Measurements from ENCODE around the gene CIRBP.
"Not testable (repeated sequence)": the region's sequence is repeated elsewhere in the genome, so short reads cannot be mapped to it uniquely, and the experiment has no call there.

The CIRBP gene

DNA sequence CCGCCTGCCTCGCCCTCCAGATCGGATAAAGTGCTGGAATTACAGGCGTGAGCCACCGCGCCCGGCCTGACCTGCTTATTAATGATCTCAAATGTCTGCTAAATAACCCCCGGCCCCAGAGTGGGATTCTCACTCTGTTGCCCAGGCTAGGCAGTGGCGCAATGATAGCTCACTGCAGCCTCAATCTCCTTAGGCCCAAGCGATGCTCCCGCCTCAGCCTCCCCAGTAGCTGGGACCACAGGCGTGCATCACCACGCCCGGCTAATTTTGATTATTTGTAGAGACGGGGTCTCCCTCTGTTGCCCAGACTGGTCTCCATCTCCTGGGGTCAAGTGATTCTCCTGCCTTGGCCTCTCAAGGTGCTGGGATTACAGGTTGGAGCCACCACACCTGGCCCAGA, 28.2 kb upstream of the CIRBP start:
- DNase-seq (ENCODE audit: low read depth), result no peak
- TF ChIP-seq, protein P1, sequence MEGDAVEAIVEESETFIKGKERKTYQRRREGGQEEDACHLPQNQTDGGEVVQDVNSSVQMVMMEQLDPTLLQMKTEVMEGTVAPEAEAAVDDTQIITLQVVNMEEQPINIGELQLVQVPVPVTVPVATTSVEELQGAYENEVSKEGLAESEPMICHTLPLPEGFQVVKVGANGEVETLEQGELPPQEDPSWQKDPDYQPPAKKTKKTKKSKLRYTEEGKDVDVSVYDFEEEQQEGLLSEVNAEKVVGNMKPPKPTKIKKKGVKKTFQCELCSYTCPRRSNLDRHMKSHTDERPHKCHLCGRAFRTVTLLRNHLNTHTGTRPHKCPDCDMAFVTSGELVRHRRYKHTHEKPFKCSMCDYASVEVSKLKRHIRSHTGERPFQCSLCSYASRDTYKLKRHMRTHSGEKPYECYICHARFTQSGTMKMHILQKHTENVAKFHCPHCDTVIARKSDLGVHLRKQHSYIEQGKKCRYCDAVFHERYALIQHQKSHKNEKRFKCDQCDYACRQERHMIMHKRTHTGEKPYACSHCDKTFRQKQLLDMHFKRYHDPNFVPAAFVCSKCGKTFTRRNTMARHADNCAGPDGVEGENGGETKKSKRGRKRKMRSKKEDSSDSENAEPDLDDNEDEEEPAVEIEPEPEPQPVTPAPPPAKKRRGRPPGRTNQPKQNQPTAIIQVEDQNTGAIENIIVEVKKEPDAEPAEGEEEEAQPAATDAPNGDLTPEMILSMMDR (IDR thresholded peaks at IDR 0.05; ENCODE audit: control insufficient read depth, extremely low read depth, insufficient read depth), result no peak
- H3K4me3 ChIP-seq (ENCODE audit: low read depth, low read length), result peak overlapping the region; percentile 84

DNA sequence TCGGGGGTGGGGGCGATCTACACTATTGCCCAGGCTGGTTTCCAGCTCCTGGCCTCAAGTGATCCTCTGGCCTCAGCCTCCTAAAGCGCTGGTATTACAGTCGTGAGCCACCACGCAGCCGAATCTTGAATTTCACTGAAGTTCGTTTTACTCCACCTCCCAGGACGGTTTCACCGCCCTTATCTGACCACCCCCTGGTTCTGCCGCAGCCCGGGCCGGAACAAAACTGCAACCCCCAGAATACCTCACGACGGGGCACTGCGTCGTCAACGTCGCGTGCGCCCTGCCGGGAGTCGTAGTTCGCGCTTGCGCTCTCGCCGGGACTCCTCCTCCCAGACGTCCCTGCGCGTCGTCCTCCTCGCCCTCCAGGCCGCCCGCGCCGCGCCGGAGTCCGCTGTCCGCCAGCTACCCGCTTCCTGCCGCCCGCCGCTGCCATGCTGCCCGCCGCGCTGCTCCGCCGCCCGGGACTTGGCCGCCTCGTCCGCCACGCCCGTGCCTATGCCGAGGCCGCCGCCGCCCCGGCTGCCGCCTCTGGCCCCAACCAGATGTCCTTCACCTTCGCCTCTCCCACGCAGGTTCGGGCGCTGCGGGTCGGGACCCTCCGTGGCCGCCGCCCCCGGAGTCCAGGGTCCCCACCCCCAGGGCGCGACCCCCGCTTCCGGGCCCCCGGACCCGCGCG, 27.6 kb upstream of the CIRBP start, which contains the start of gene ATP5F1D:
Gene ATP5F1D (plus strand): TSS at position 335 of the 679 bp plus-strand sequence. CDS start 100 bp downstream, at position 435.
- H3K4me3 ChIP-seq (ENCODE audit: low read depth, low read length), result peak within 1 kb of the TSS; percentile 84
- TF ChIP-seq, protein P1 (IDR thresholded peaks at IDR 0.05; ENCODE audit: control insufficient read depth, extremely low read depth, insufficient read depth), result no peak
- DNase-seq (ENCODE audit: low read depth), result no peak

DNA sequence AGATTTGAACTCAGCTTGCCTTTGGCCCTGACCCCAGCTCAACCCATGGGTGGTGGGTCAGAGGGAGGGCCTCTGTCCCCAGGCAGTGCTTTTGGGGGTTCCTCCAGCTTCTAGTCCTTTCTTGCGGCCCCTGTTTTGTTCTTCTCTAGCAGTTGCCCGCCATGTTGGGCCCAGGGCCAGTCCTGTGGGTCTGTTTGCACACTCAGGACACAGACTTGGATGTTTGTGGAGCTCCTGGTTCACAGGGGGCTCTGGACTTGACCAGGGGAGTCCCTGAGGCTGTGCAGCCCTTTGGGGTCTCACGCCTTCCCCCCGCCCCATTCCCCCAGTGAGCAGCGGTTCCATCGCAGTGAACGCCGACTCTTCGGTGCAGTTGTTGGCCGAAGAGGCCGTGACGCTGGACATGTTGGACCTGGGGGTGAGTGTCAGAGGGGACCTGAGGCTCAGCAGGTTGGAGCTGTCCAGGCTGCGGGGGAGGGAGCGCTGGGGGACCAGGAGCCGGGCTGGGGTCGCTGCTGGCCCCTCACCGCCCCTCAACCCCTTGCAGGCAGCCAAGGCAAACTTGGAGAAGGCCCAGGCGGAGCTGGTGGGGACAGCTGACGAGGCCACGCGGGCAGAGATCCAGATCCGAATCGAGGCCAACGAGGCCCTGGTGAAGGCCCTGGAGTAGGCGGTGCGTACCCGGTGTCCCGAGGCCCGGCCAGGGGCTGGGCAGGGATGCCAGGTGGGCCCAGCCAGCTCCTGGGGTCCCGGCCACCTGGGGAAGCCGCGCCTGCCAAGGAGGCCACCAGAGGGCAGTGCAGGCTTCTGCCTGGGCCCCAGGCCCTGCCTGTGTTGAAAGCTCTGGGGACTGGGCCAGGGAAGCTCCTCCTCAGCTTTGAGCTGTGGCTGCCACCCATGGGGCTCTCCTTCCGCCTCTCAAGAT, 25.1 kb upstream of the CIRBP start:
- H3K4me3 ChIP-seq (ENCODE audit: low read depth, low read length), result peak overlapping the region; percentile 41
- DNase-seq (ENCODE audit: low read depth), result no peak
- TF ChIP-seq, protein P1 (IDR thresholded peaks at IDR 0.05; ENCODE audit: control insufficient read depth, extremely low read depth, insufficient read depth), result peak; percentile 85

DNA sequence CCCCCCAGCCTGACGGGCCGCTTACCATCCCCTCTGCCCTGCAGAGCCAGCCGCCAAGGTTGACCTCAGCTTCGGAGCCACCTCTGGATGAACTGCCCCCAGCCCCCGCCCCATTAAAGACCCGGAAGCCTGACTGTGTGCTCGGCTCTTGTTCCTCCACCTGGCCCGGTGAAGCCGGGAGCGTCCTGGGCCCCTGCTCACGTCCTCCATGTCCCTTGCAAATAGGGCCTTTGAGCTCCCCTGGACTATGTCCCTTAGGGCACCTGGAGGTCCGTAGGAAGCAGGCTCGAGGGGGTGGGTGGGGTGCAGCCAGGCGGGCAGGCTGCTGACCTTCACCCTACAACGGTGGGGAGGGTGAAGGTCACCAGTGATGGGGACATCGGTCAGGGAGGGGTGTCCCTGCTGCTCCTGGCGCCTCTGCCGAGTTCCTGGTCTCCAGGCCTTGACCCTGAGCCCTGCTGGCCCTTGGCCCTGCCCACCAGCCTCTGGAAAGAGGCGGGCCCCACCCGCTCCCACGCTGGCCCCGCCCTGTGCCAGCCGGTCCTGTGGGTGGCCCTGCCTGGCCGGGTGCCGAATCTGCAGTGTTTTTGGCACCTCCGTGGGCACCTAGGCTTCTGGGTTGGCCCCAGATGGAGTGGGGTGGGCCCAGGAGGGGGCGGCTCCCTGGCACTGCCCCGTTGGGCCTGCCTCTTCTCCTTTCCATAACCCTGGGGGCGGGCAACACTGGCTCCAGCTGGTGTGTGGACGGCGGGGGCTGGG, 24.3 kb upstream of the CIRBP start:
- no peak for DNase-seq (ENCODE audit: low read depth)
- TF ChIP-seq, protein P1 (IDR thresholded peaks at IDR 0.05; ENCODE audit: control insufficient read depth, extremely low read depth, insufficient read depth), result no peak
- H3K4me3 ChIP-seq (ENCODE audit: low read depth, low read length), result peak overlapping the region; percentile 41

DNA sequence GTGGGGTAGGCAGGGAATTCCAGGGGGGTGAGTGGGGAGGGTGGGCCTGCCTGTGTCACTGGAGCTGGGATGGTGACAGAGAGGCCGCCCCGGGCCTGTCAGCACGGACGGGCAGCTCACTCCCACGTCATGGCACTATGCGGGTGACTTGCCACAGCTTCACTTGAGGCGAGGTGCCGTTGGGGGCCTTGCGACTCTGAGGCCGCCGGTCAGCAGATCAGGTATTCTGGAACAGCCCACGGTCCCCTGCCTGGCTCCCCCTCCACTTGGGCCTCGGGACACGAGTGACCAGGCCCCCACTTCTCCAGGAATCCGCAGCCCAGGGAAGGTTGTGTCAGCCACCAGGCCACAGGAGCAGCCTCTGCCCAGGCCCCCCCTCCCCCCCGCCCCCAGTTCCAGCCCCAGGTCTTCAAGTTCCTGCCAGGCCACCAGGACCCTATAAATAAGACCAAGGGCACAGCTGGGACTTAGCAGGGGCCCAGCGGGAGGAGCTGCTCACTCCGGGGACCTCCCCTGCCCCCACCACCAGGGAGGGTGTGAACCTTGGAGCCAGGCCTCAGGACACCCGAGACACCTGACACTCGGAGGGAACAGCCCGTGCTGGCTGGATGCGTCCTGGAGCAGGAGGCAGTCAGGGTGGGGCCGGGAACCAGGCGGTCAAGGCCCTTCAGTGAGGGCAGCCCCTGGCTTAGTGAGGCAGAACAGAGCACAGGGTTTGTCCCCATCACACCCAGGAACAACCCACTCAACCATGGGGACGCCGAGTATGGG, 23.5 kb upstream of the CIRBP start:
- TF ChIP-seq, protein P1 (IDR thresholded peaks at IDR 0.05; ENCODE audit: control insufficient read depth, extremely low read depth, insufficient read depth), result no peak
- no peak overlapping the region for H3K4me3 ChIP-seq (ENCODE audit: low read depth, low read length)
- DNase-seq (ENCODE audit: low read depth), result no peak

DNA sequence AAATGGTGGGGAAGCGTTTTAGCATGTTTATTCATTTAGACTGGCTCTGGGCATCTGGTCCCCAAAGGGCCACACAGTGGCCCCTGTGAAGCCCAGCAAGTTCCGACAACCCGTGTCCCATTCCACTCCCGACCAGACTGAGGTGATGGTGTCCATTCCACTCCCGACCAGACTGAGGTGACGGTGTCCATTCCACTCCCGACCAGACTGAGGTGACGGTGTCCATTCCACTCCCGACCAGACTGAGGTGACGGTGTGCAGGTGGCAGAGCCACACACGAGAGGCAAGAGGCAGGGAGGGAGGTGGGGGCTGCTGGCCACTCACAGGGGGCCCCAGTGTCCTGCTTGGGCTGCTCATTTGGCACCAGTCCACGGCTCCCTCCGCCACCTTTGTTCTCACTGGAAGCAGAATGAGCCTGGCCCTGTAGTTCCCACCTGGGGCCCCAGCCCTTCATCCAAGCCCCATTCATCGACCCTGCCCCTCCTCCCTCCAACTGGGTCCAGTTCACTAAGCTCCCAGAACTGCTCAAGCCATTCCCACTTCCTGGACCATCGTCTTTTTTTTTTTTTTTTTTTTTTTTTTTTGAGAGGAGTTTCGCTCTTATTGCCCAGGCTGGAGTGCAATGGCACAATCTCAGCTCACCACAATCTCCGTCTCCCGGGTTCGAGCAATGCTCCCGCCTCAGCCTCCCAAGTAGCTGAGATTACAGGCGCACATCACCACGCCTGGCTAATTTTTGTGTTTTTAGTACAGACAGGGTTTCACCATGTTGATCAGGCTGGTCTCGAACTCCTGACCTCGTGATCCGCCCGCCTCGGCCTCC, 22.7 kb upstream of the CIRBP start:
- DNase-seq (ENCODE audit: low read depth); H3K4me3 ChIP-seq (ENCODE audit: low read depth, low read length): not testable (repeated sequence)
